K562 (cell line): Measurements from ENCODE around the gene CXCR3. TPM values are rescaled to one million over a fixed set of nuclear protein-coding genes. Genes with fewer than 3 reads are reported as not detected.

Experiments
- ATAC-seq: fragments of 200-7000 bp; cut with Tn5 transposase; 3 replicates; pipeline ENCODE4 v1.9.1; 2020; ENCODE audit warnings: moderate library complexity
- BruUV-seq: library from RNA; stranded (reverse); fragments of 400-500 nt; replicated peaks from 2 replicates; lab custom pipeline; 2021; lab: Mats Ljungman, UMichigan
- CTCF ChIA-PET: fragments of 300-600 bp; formaldehyde crosslinking; extraction: SDS; loops from one replicate; lab custom pipeline; 2021; ENCODE audit warnings: low intra/inter-chr PET ratio; lab: Yijun Ruan, JAX
- POLR2A ChIA-PET: fragments of 300-600, 350-650 bp; sonication (Branson Sonifier 250); formaldehyde crosslinking; extraction: SDS; loops from one replicate; lab custom pipeline; 2021; ENCODE audit warnings: antibody characterized with exemption, inconsistent platforms; lab: Yijun Ruan, JAX
- DNase-seq, 4 experiments: peaks; one replicate each; pipeline versions ENCODE4 v3.0.0 to v3.0.0-alpha.2; 2011 to 2018; ENCODE audit warnings: low spot score in 3 of 4, mixed read lengths in 3 of 4; ENCODE audit errors: extremely low read depth in 1 of 4
- FAIRE-seq: peaks from 2 replicates; lab custom pipeline; 2011; peaks lifted over from hg19 to GRCh38; lab: Jason Lieb, UNC
- H2AFZ ChIP-seq: 2 replicates; pipeline ENCODE4 v1.6.0; 2011; ENCODE audit warnings: low read depth, low read length, control low read depth, inconsistent platforms
- H3K27ac ChIP-seq: fragments of 200-600 bp; 3 replicates; pipeline ENCODE4 v1.8.0; 2011; ENCODE audit warnings: low read depth, mild to moderate bottlenecking, control low read depth, inconsistent platforms, low read length, moderate library complexity, mixed read lengths; ENCODE audit errors: extremely low read depth
- H3K27me3 ChIP-seq, 2 experiments: fragments of 300-600 bp in 1 of 2; 2 replicates in 1 of 2; 3 replicates in 1 of 2; pipeline versions ENCODE4 v1.6.0 to v1.8.0; 2011; ENCODE audit warnings: inconsistent platforms in 2 of 2, low read length in 2 of 2, mild to moderate bottlenecking in 1 of 2, mixed read lengths in 1 of 2, moderate library complexity in 1 of 2; ENCODE audit not compliant: control insufficient read depth in 2 of 2, insufficient read depth in 2 of 2
- H3K36me3 ChIP-seq: fragments of 300-600 bp; 3 replicates; pipeline ENCODE4 v1.8.0; 2011; ENCODE audit warnings: mild to moderate bottlenecking, low read length, inconsistent platforms; ENCODE audit not compliant: control insufficient read depth, insufficient read depth
- H3K4me1 ChIP-seq, 2 experiments: fragments of 200-600 bp in 1 of 2; replicated peaks in 1 of 2; 2 replicates in 1 of 2; 3 replicates in 1 of 2; pipeline versions ENCODE4 v1.5.1 to v1.8.0; 2011; ENCODE audit warnings: inconsistent platforms in 2 of 2, low read length in 2 of 2, mild to moderate bottlenecking in 1 of 2, mixed read lengths in 1 of 2, moderate library complexity in 1 of 2; ENCODE audit not compliant: control insufficient read depth in 2 of 2, insufficient read depth in 2 of 2
- H3K4me2 ChIP-seq: 2 replicates; pipeline ENCODE4 v1.6.1; 2011; ENCODE audit warnings: low read length, control low read depth, inconsistent platforms, mixed read lengths; ENCODE audit not compliant: insufficient read depth
- H3K4me3 ChIP-seq: fragments of 200-600 bp; sonication (generic), shearing (Covaris generic); 2 replicates; pipeline ENCODE4 v1.5.1; 2016; ENCODE audit warnings: control low read depth, inconsistent platforms
- H3K79me2 ChIP-seq: fragments of 200-600 bp; 3 replicates; pipeline ENCODE4 v1.8.0; 2011; ENCODE audit warnings: low read length, inconsistent platforms; ENCODE audit not compliant: control insufficient read depth, insufficient read depth
- H3K9ac ChIP-seq, 2 experiments: 2 replicates each; pipeline versions ENCODE4 v1.6.0 to v1.6.1; 2011; ENCODE audit warnings: low read depth in 2 of 2, low read length in 2 of 2, control low read depth in 1 of 2, inconsistent platforms in 1 of 2, mild to moderate bottlenecking in 1 of 2, mixed read lengths in 1 of 2; ENCODE audit not compliant: insufficient read depth in 1 of 2
- H3K9me1 ChIP-seq: one replicate; pipeline ENCODE4 v1.6.0; 2011; ENCODE audit warnings: inconsistent platforms, mild to moderate bottlenecking, low read length, moderate library complexity; ENCODE audit not compliant: control insufficient read depth, insufficient read depth
- H3K9me3 ChIP-seq: replicated peaks from 2 replicates; pipeline ENCODE4 v1.5.1; 2011; ENCODE audit warnings: low read depth, low read length, inconsistent platforms; ENCODE audit not compliant: control insufficient read depth, insufficient read depth
- H4K20me1 ChIP-seq: replicated peaks from 2 replicates; pipeline ENCODE4 v1.6.1; 2011; ENCODE audit warnings: low read length, inconsistent platforms, mixed read lengths; ENCODE audit not compliant: control insufficient read depth, insufficient read depth
- GATA2 ChIP-seq: sonication (generic); formaldehyde crosslinking; IDR thresholded peaks from 2 replicates; pipeline ENCODE4 v1.4.0; 2020; ENCODE audit warnings: mild to moderate bottlenecking, missing genetic modification reagents
- MXI1 ChIP-seq: IDR thresholded peaks from 2 replicates; pipeline ENCODE4 v1.6.1; 2011; ENCODE audit warnings: low read depth, mild to moderate bottlenecking, improper control_type of control experiment, low read length
- POLR2B ChIP-seq: fragments of 450-650 bp; IDR thresholded peaks from 2 replicates; pipeline ENCODE4 v1.6.1; 2018; ENCODE audit warnings: low read depth; ENCODE audit not compliant: partially characterized antibody
- TEAD2 ChIP-seq: fragments of 450-650 bp; IDR thresholded peaks from 2 replicates; pipeline ENCODE4 v1.6.1; 2016; ENCODE audit warnings: missing genetic modification characterization, control low read depth, missing compliant biosample characterization
- ZNF780A ChIP-seq: fragments of 250-450 bp; sonication (Bioruptor Pico); IDR thresholded peaks from 2 replicates; pipeline ENCODE4 v1.5.0; 2021; ENCODE audit warnings: mild to moderate bottlenecking
- ZNF830 ChIP-seq: fragments of 250-450 bp; sonication (Bioruptor Pico); IDR thresholded peaks from 2 replicates; pipeline ENCODE4 v1.5.0; 2021; ENCODE audit warnings: mild to moderate bottlenecking
- WGBS: fragments of 100-300 bp; shearing (Covaris generic); methylation state at CpG from one replicate; pipeline ENCODE4 v1.1.6; 2016; ENCODE audit warnings: low coverage, mixed read lengths; ENCODE audit not compliant: insufficient coverage; ENCODE audit errors: missing lambda C conversion rate; 5-methylcytosine and 5-hydroxymethylcytosine counted together
- in situ Hi-C: fragments of 300-500 bp; cut with MboI; formaldehyde crosslinking; loops from 4 replicates; pipeline ENCODE4 v1.15.0; 2018; ENCODE audit warnings: inconsistent platforms, mixed read lengths
- intact Hi-C: fragments of 100-400 bp; cut with micrococcal nuclease; formaldehyde crosslinking; loops from 2 replicates; pipeline ENCODE4 v1.14.2; 2022
- polyA plus RNA-seq, 8 experiments: library from polyadenylated mRNA; depleted of rRNA in 4 of 8; stranded (reverse) in 5 of 8; unstranded in 3 of 8; fragments of >200 nt; fragmentation: Nextera tagmentation in 2 of 8; fragmentation: Illumina TruSeq in 1 of 8; extraction: Ambion mirVana in 2 of 8; extraction: Trizol in 1 of 8; gene quantifications; 2 replicates each; pipeline versions ENCODE4 v1.2.1 to v1.2.3, GENCODE V29; 2011 to 2014; ENCODE audit warnings: inconsistent platforms in 1 of 8, missing spikeins in 1 of 8
- total RNA-seq, 7 experiments: library from RNA; depleted of rRNA in 6 of 7; stranded (reverse); fragments of >200 nt in 6 of 7; fragmentation: Illumina TruSeq in 2 of 7; extraction: Trizol in 2 of 7; gene quantifications; 2 replicates each; pipeline versions ENCODE4 v1.2.1 to v1.2.3, GENCODE V29; 2011 to 2021; ENCODE audit warnings: low replicate concordance in 1 of 7
- TF ChIP-seq, protein P1 (sequence below): sonication (generic); formaldehyde crosslinking; IDR thresholded peaks from 2 replicates; pipeline ENCODE4 v1.8.0; 2022; ENCODE audit warnings: mild to moderate bottlenecking, missing genetic modification reagents
- TF ChIP-seq, protein P2 (sequence below): fragments of 250-450 bp; sonication (Bioruptor Pico); IDR thresholded peaks from 2 replicates; pipeline ENCODE4 v1.9.0; 2021; ENCODE audit warnings: mild to moderate bottlenecking, inconsistent platforms

Gene CXCR3
- total and polyA plus RNA-seq, 9 of the 15 experiments (the other 6 are each of a cell fraction or from before 2014, with no cell fraction given), result not detected

DNA sequence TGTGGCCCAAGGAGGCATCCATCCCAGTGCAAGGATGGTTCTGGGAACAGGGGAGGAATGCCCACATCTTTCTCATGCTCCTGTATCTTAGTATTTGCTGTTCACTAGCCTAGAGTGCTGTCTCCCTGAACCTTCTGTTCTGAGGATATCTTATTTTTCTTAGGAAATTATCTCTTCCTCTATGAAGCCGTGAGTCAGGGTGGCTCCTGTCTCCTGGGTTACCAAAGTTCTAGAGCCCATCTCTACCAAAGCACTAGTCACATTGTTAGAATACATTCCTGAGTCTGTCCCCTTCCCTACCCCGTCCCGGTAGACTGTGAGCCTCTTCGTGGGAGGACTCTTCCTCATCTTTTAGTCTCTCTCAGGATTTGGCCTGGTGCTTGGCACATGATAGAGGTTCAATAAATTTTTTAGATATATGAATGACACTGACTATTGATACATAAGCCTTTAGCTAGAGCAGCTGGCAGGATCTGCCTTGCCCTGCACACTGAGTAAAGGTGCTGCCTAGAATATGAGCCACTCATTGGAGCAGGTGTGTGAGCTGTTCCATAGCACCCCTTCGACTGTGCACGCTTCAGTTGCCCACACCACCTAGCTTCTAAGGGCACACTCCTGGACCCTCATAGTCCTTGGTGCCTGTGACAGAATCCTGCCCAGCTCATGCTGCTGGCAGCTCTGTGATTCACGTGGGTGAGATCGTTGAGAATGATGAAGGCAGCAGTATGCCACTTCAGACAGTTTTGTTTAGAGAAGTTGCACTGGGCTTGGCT is 13.3 kb downstream of the CXCR3 start:
- no peaks in the 10 kb centered on the region for H4K20me1 ChIP-seq
- H3K79me2 ChIP-seq, result no peaks in the 10 kb centered on the region
- peaks cover 11% of the 10 kb centered on the region; the same call in 2 of the 3 replicates for H3K36me3 ChIP-seq
- no peaks in the 10 kb centered on the region for H3K9me1 ChIP-seq
- no peaks in the 10 kb centered on the region for H3K9me3 ChIP-seq
- ATAC-seq (no peak), FAIRE-seq (no peak), DNase-seq (no peak)
- WGBS, result 45% methylated on average over 6 of the region's 8 CpGs
- CTCF ChIA-PET, result no interaction called here
- no peak overlapping the region for H2AFZ ChIP-seq
- no peak overlapping the region for H3K4me2 ChIP-seq
- H3K27me3 ChIP-seq, result no peaks in the 10 kb centered on the region
- H3K27ac ChIP-seq, result no peak overlapping the region
- no peak overlapping the region for H3K4me3 ChIP-seq
- H3K4me1 ChIP-seq, result no peaks in the 10 kb centered on the region; a peak in 1 of 5 replicates
- in situ Hi-C loops, result no loop called here
- intact Hi-C loops, result no loop called here
- H3K9ac ChIP-seq, result no peak overlapping the region
- TF ChIP-seq, protein P1, sequence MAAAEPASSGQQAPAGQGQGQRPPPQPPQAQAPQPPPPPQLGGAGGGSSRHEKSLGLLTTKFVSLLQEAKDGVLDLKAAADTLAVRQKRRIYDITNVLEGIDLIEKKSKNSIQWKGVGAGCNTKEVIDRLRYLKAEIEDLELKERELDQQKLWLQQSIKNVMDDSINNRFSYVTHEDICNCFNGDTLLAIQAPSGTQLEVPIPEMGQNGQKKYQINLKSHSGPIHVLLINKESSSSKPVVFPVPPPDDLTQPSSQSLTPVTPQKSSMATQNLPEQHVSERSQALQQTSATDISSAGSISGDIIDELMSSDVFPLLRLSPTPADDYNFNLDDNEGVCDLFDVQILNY (CRISPR knock-in tag), result no peak
- TF ChIP-seq ZNF780A (CRISPR knock-in tag) (no peak), MXI1 (no peak), TEAD2 (no peak), POLR2B (no peak), GATA2 (CRISPR knock-in tag) (no peak), ZNF830 (CRISPR knock-in tag) (no peak)
- TF ChIP-seq, protein P2, sequence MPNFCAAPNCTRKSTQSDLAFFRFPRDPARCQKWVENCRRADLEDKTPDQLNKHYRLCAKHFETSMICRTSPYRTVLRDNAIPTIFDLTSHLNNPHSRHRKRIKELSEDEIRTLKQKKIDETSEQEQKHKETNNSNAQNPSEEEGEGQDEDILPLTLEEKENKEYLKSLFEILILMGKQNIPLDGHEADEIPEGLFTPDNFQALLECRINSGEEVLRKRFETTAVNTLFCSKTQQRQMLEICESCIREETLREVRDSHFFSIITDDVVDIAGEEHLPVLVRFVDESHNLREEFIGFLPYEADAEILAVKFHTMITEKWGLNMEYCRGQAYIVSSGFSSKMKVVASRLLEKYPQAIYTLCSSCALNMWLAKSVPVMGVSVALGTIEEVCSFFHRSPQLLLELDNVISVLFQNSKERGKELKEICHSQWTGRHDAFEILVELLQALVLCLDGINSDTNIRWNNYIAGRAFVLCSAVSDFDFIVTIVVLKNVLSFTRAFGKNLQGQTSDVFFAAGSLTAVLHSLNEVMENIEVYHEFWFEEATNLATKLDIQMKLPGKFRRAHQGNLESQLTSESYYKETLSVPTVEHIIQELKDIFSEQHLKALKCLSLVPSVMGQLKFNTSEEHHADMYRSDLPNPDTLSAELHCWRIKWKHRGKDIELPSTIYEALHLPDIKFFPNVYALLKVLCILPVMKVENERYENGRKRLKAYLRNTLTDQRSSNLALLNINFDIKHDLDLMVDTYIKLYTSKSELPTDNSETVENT (CRISPR knock-in tag), result no peak
- POLR2A ChIA-PET, result interaction anchor here (0.7 kb wide), 1 partner anchor 14 kb away, joined by 3 read pairs; no protein-coding TSS in a partner anchor
- BruUV-seq, result no TSS peak
